Activated CD4-positive, alpha-beta T cell treated with anti-CD3 and anti-CD28 coated beads, Interleukin-10, Interleukin-2, amounts not matched to agents 100 ng/mL and 50 ng/mL, durations not matched to agents 16 hours and 8 hours (primary cell): Measurements from ENCODE around the gene STK4.

Experiments
- DNase-seq: peaks from one replicate; pipeline ENCODE4 v3.0.0-alpha.2; 2020

STK4 gene

GRCh38 chr20:45091366-45091765 lies 125.1 kb downstream of the STK4 start:
- no peak for DNase-seq

GRCh38 chr20:45092898-45093297 lies 126.6 kb downstream of the STK4 start:
- DNase-seq: no peak

DNA sequence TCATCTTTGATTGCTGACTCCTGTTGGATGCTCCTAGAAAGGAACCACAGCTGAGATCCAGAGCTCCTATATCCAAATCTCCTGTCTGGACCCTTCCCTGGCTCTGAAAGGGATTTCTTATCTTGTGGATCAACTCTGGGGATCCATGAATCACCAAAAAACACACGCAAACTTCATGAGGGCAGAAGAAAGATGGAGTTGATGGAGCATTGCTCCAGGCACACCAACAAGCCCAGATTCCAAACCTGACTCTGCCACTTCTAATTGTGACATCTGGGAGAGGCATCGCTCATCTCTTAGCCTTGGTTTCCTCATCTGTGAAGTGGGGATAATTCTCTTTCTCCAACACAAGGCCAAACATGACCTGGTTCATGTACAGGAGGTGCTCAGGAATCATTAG lies 127.9 kb downstream of the STK4 start:
- DNase-seq: no peak

DNA sequence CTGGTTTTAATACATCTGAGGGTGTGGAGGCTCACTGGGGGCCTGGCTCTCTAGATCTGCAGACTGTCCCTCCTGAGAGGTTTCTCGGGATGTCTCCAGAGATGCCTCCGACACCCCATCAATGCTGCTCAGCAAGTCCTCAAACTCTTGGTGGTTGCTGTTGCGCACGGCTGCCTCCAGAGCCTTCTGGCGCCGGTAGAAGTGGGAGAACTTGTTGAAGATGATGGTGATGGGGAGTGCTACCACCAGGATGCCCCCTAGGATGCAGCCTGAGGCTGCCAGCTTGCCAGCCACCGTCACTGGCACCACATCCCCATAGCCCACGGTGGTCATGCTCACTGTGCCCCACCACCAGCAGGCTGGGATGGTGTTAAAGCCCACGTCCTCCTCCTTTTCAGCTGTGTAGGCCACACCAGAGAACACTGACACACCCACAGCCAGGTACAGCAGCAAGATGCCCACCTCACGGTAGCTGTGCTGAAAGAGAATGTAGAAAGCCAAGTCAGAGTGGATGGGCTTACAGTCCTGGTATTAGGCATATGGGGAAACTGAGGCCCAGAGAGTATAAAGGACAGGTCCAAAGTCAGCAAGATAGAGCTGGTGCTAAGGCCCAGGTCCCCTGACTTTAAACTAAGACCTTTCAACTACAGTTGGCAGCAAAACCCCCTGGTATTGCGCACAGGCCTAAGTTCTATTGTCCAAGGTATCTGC lies 128.7 kb downstream of the STK4 start:
- DNase-seq: no peak

DNA sequence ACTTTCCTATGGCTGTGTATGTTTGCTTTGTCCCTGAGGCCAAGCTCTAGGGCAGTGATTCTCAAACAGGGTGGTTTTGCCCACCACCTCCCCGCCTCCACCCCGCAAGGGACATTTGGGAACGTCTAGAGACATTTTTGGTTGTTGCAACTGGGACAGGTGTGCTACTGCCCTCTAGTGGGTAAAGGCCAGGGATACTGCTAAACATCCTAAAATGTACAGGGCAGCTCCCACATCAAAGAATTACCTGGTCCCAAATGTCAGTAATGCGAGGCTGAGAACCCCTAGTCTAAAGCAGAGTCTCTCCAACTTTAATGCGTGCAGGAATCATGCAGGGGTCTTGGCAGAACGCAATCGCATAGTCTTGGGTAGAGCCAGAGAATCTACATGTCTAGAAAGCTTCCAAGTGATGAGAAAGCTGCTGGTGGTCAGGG lies 129.5 kb downstream of the STK4 start:
- DNase-seq: peak; percentile 78

- DNase-seq: no peak
Observed at GRCh38 chr20:45096781-45097180, 130.5 kb downstream of the STK4 start.

- peak; percentile 59 for DNase-seq
Observed at GRCh38 chr20:45097485-45098102, 131.3 kb downstream of the STK4 start.

DNA sequence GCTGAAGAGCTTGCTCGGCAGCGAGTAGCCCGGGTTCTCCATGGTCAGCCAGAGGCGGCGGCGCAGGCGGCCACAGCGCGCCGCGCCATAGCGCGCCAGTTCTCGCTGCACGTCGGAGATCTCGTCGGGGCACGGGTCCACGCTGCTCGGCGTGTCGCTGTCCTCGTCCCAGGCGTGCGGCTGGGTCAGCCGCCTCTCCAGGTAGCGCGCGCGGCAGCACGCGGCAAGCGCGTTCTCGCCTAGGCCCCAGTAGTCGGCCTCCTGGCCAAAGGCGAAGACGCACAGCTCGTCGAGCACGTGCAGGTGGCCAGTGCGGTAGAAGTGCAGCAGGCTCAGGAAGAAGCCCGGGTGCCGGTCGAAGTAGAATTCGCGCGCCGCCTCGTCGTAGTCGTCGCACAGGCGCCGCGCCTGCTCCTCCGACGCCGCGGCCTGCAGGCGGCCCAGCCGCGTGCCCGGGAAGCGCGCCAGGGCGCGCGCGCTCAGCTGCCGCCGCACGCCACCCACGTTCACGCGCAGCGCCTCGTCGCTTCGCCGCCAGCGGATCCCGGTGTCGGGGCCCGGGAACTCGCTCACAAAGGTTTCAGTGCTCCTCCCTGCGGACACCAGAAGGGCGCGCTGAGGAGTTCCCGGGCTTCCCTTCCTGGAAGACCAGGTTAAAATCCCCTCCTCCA lies 131.9 kb downstream of the STK4 start:
- peak; percentile 20 for DNase-seq

GRCh38 chr20:45100563-45101245 lies 134.4 kb downstream of the STK4 start, which contains the start of gene KCNS1:
TSS of gene KCNS1 (minus strand) at chr20:45101127. CDS start at chr20:45099236, 1,891 bp downstream.
- no peak for DNase-seq

DNA sequence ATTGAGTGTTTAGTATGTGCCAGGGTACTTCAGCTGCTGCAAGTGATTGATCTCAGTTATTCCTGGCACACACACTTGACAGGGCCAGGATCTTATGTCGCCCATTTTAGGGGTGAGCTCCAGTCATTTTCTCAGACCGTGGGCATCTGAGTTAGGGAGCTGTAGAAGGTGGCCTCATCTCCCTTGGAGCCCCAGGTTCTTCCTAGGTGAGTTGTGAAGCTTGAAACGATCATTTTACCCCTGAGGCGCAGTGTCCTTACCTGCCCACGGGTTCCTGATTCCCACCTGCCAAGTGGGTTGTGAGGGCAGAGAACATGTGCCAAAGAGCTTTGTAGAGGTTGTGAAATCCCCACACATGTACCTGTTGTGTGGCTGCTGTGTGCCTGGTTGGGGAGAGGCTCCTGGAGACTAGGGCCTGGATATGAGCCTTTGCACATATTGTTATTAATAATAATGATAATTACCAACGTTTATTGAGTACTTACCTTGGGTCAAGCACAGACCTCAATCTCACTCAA lies 135.1 kb downstream of the STK4 start:
- no peak for DNase-seq

DNA sequence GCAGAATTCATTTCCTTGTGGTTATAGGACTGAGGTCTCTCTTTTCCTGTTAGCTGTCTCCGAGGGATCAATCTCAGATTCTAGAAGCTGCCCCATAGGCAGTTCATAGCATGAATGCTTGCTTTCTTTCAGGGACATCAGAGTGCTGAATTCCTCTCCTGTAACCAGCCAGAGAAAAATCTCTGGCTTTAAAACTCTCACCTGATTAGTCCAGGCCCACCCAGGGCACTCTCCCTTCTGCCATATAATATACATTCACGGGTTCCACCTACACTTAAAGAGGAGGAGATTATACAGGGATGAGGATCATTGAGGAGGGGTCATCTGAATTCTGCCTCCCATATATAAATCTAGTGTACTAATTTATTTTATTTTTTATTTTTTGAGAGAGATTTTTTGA lies 136.8 kb downstream of the STK4 start:
- no peak for DNase-seq

DNA sequence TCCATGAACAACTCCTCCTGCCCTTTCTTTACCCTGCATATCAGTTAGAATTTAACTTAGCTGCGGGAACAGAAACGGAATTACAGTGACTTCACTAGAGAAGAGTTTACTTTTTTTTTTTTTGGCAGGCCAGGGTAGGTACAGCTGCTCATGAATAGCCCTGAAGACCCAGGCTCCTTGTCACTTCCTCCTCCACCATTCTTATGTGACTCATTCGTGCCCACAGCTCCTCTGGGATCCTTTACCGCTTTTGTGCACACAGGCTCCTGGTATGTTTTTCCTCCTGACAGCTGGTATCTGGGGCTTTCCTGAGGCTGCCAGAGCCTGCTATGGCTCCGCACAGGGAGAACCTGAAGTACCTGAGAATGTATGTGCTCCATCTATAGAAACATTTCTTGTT lies 138.5 kb downstream of the STK4 start:
- no peak for DNase-seq

- no peak for DNase-seq
Observed at GRCh38 chr20:45105317-45105716, 139.0 kb downstream of the STK4 start.

DNA sequence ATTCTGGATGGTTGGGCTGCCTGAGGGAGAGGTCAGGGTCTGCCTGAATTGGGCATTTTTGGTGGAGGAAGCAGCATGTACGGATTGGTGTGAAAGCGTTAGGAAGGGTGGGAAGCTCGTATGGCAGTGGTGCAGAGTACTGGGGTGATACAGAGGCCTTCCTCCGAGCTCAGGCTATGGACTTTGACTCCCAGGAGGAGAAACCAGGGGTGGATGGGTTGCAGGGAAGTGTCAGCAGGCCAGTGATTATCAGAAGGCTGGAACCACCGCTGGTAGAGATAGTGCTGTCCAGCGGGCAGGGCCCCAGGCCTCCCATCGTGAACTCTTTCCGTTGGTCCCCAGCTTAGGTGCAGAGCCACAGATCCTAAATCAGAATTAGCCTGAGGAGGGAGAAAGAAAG lies 143.3 kb downstream of the STK4 start:
- DNase-seq: no peak

GRCh38 chr20:45110301-45110700 lies 144.0 kb downstream of the STK4 start:
- DNase-seq: no peak

- DNase-seq: no peak
Observed at GRCh38 chr20:45111285-45111684, 145.0 kb downstream of the STK4 start.

DNA sequence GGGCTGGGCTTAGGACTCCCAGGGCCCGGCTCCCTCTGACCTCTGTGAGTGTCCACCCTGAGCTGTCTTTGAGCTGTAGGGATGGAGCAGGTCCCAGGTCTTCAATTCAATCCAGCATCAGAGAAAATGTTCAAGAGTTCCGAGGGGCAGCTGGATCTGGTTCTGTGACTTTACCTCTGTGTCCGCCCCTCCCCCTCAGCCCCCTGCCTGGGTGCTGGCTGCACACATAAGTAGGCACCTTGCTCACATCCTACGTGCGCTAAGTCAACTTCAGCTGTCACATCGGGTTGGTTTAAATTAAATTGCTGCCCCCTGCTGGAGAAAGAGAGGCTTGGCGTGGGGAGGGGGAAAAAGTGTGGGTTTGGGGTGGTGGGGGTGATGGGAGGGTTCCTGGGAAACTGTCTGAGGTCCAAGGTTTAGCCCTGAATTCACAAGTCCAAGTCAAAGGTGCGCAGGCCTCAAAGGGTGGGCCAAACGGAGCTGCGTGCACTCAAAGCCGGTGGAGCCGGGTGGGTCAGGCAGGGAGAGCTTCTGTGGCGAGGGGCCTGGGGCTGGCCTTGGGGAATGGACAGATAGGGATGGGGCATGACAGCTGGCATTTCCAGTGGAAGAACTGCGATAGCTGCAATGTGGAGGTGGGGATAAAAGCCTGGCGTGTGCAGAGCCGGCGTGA lies 145.6 kb downstream of the STK4 start:
- DNase-seq: peak; percentile 39

DNA sequence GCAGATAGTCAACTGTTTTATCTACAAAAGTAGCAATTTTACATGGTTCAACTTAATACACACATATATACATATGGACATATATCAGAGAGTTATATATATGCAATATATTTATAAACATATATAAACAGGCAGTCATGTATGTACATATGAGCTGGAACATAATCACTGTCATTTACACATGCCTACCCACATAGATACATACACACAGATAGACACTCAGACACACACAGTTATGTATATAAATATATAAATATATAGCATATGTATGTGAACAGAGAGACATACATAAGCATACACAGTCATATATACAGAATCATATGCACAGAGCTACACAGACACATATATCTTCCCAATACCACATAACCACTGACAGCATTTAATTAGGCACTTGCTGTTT lies 146.4 kb downstream of the STK4 start:
- no peak for DNase-seq

DNA sequence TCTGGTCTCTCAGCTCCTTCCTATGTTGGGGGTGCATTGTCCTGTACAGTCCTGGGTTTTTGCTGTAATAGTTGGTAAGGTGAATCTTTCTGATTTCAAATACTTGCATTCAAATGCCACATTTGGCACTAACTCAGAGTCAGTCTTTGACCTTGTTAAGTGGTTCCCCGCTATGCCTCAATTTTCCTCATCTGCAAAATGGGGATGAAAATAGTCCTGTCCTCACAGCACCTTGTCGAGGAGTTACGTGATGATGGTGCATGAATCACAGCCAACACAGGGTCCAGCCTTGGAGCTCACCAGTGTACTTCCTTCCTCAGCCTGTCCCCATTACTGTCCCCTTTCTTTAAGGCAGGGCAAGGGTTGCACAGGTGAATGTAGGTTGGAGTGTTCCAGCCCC lies 147.6 kb downstream of the STK4 start:
- DNase-seq: no peak

GRCh38 chr20:45114465-45115385 lies 148.4 kb downstream of the STK4 start, which contains the start of gene WFDC5:
TSS of gene WFDC5 (minus strand) at chr20:45115174. CDS start at chr20:45115083, 91 bp downstream.
- no peak for DNase-seq

DNA sequence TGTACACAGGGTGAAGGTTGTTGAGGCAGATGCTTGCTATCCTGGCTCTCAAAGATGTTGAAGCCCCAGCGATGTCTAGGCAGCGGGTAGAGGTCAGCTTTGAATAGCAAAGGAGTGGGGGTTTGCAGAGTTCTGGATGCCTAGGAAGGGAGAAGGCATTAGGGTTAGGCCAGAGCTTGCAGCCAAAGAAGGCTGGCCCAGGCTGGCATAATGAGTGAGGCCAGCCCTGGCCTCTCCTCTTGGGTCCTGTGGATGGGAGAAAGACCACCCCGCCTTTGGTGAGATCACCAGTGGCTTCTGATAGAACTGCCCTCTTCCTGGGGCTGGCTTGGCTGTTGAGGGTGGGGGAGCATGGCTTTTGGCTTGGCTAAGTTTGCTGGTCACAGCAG lies 149.1 kb downstream of the STK4 start:
- DNase-seq: no peak
